ENCODE measurements around the gene MEGF11.
A peak's percentile ranks its signal among the peaks of the same experiment; 100 is the strongest.

The MEGF11 gene

GRCh38 chr15:66235866-66236265 is 17.7 kb downstream of the MEGF11 start (continued):
- no peak for TF ChIP-seq ZNF521 (tag by site-specific recombination; IDR thresholded peaks at IDR 0.05)

DNA sequence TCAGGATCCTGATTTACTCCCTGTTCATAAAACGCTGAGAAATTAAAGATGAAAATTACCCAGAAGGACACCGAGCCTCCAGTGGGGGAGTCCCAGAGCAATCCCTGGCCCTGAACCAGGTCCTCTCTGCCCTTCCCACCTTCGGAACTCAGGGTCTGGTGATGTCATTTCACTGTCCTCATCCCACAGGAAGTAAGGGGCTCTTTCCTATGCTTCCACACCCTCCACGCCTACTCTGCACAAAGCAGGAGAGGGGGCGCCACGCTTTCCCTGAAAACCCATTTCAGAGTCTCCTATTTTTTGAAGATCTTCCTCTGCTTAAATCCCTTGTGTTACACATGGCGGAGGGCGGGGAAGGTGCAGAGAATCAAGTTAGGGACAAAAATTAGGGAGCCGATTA is 18.8 kb downstream of the MEGF11 start:
- TF ChIP-seq ZNF175 (tag by site-specific recombination; IDR thresholded peaks at IDR 0.05): no peak
- no peak for TF ChIP-seq FEZF1 (tag by site-specific recombination; IDR thresholded peaks at IDR 0.05)
- no peak for TF ChIP-seq ZNF548 (tag by site-specific recombination; IDR thresholded peaks at IDR 0.05)
- peak; percentile 65; the same call in 1 of the 2 replicates for TF ChIP-seq EGR2 (tag by site-specific recombination; IDR thresholded peaks at IDR 0.05; ENCODE audit: low read depth)
- no peak for TF ChIP-seq ZNF266 (tag by site-specific recombination; IDR thresholded peaks at IDR 0.05; ENCODE audit: low read depth)
- peak; percentile 77 for TF ChIP-seq ZFHX2 (tag by site-specific recombination; conservative IDR thresholded peaks at IDR 0.05)
- no peak for TF ChIP-seq ZNF544 (tag by site-specific recombination; IDR thresholded peaks at IDR 0.05)
- TF ChIP-seq ZNF239 (tag by site-specific recombination; IDR thresholded peaks at IDR 0.05): no peak
- TF ChIP-seq ZBTB6 (tag by site-specific recombination; IDR thresholded peaks at IDR 0.05): no peak
- no peak for TF ChIP-seq YY2 (tag by site-specific recombination; IDR thresholded peaks at IDR 0.05)
- no peak for TF ChIP-seq ZNF214 (tag by site-specific recombination; IDR thresholded peaks at IDR 0.05; ENCODE audit: borderline replicate concordance)
- TF ChIP-seq WT1 (tag by site-specific recombination; IDR thresholded peaks at IDR 0.05): no peak
- TF ChIP-seq ZNF280C (tag by site-specific recombination; IDR thresholded peaks at IDR 0.05): no peak
- TF ChIP-seq ZNF785 (tag by site-specific recombination; IDR thresholded peaks at IDR 0.05): no peak
- peak; percentile 41; the same call in 1 of the 2 replicates for TF ChIP-seq KLF17 (tag by site-specific recombination; IDR thresholded peaks at IDR 0.05)
- no peak for TF ChIP-seq ZNF138 (tag by site-specific recombination; IDR thresholded peaks at IDR 0.05; ENCODE audit: borderline replicate concordance)
- TF ChIP-seq ZSCAN23 (tag by site-specific recombination; IDR thresholded peaks at IDR 0.05): no peak
- TF ChIP-seq, protein P1, sequence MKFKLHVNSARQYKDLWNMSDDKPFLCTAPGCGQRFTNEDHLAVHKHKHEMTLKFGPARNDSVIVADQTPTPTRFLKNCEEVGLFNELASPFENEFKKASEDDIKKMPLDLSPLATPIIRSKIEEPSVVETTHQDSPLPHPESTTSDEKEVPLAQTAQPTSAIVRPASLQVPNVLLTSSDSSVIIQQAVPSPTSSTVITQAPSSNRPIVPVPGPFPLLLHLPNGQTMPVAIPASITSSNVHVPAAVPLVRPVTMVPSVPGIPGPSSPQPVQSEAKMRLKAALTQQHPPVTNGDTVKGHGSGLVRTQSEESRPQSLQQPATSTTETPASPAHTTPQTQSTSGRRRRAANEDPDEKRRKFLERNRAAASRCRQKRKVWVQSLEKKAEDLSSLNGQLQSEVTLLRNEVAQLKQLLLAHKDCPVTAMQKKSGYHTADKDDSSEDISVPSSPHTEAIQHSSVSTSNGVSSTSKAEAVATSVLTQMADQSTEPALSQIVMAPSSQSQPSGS (tag by site-specific recombination; IDR thresholded peaks at IDR 0.05; ENCODE audit: low read depth): peak; percentile 39; the same call in 1 of the 2 replicates
- TF ChIP-seq ZNF433 (tag by site-specific recombination; IDR thresholded peaks at IDR 0.05; ENCODE audit: low read depth): no peak
- ChIA-PET POLR2A (no interaction called here), CTCF (interaction anchor here (0.8 kb wide), 1 partner anchor 57 kb away, joined by 4 read pairs; no protein-coding TSS in a partner anchor)
- Histone ChIP-seq H3K4me3 (ENCODE audit: low read depth, low read length) (no peak overlapping the region), H3K9me3 (ENCODE audit: control insufficient read depth, insufficient read depth, low read depth, low read length) (no peaks in the 10 kb centered on the region), H3K36me3 (ENCODE audit: control insufficient read depth in 2 of 2, insufficient read depth in 1 of 2, low read length in 2 of 2) (no peaks in the 10 kb centered on the region), H3K4me1 (ENCODE audit: control insufficient read depth, insufficient read depth, low read length) (no peaks in the 10 kb centered on the region), H3K27ac (ENCODE audit: extremely low read depth, low read depth, low read length) (no peak overlapping the region)
